Progenitor cell of endocrine pancreas (in vitro differentiated cells): ENCODE results near the gene SCNN1A. TPM values are rescaled to one million over a fixed set of nuclear protein-coding genes. Genes with fewer than 3 reads are reported as not detected.

Experiments
- DNase-seq: peaks from one replicate; pipeline ENCODE4 v3.0.0; 2021; ENCODE audit warnings: low spot score; ENCODE audit not compliant: unreplicated experiment
- H3K27ac Mint-ChIP-seq: 2 replicates; pipeline ENCODE4 v1.8.0; 2021; ENCODE audit warnings: mild to moderate bottlenecking, moderate library complexity, mixed read lengths
- H3K27me3 Mint-ChIP-seq: 2 replicates; pipeline ENCODE4 v1.8.0; 2021; ENCODE audit warnings: mixed read lengths
- H3K36me3 Mint-ChIP-seq: 2 replicates; pipeline ENCODE4 v1.8.0; 2022; ENCODE audit warnings: mixed read lengths; ENCODE audit not compliant: insufficient read depth
- H3K4me1 Mint-ChIP-seq: 2 replicates; pipeline ENCODE4 v1.8.0; 2021; ENCODE audit warnings: low read depth, mixed read lengths
- H3K4me3 Mint-ChIP-seq: 2 replicates; pipeline ENCODE4 v1.8.0; 2021; ENCODE audit warnings: low read depth, mild to moderate bottlenecking, moderate library complexity, mixed read lengths
- H3K9me3 Mint-ChIP-seq: 2 replicates; pipeline ENCODE4 v1.8.0; 2021; ENCODE audit warnings: low read depth, mixed read lengths
- CTCF ChIP-seq: fragments of 200-600 bp; sonication (generic); IDR thresholded peaks from one replicate; pipeline ENCODE4 v1.5.0; 2021; ENCODE audit warnings: antibody characterized with exemption, mild to moderate bottlenecking; ENCODE audit not compliant: unreplicated experiment
- total RNA-seq: library from RNA; stranded (reverse); gene quantifications from 2 replicates; pipeline ENCODE4 v1.2.1, GENCODE V29; 2021

The SCNN1A gene
- total RNA-seq, 1 donor from 2014 or later: 14.3 TPM

- DNase-seq: no peak
- Mint-ChIP-seq H3K4me3 (no peak overlapping the region), H3K36me3 (peaks cover 27% of the 10 kb centered on the region), H3K9me3 (no peaks in the 10 kb centered on the region), H3K27me3 (no peaks in the 10 kb centered on the region), H3K27ac (no peak overlapping the region), H3K4me1 (peaks cover 8% of the 10 kb centered on the region)
- no peak for TF ChIP-seq CTCF
Observed at GRCh38 chr12:6315184-6315583, 60.2 kb downstream of the SCNN1A start.

DNA sequence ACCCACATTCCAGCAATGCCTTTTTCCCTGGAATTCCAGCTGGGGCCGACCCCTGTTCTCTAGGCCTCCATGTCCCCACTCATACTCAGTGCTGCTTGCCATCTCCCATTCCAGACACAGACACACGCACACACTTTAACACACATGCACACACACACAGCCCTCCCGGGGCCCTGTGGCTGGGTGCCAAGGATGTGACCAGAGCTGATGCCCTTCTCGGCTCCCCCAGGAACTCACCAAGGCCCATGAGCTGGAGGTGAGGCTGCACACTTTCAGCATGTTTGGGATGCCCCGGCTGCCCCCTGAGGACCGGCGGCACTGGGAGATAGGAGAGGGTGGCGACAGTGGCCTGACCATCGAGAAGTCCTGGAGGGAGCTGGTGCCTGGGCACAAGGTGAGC is 60.6 kb downstream of the SCNN1A start:
- no peak overlapping the region for H3K27ac Mint-ChIP-seq
- no peak for DNase-seq
- TF ChIP-seq CTCF: no peak
- H3K36me3 Mint-ChIP-seq: peaks cover 24% of the 10 kb centered on the region
- no peak overlapping the region for H3K4me3 Mint-ChIP-seq
- no peaks in the 10 kb centered on the region for H3K9me3 Mint-ChIP-seq
- peaks cover 10% of the 10 kb centered on the region for H3K4me1 Mint-ChIP-seq
- no peaks in the 10 kb centered on the region for H3K27me3 Mint-ChIP-seq

GRCh38 chr12:6313326-6313940 is 61.9 kb downstream of the SCNN1A start:
- no peak for DNase-seq
- no peak for TF ChIP-seq CTCF
- Mint-ChIP-seq H3K4me1 (peaks cover 18% of the 10 kb centered on the region), H3K27ac (no peak overlapping the region), H3K4me3 (no peak overlapping the region), H3K27me3 (peaks cover 9% of the 10 kb centered on the region), H3K9me3 (no peaks in the 10 kb centered on the region), H3K36me3 (peaks cover 19% of the 10 kb centered on the region)

GRCh38 chr12:6312529-6313325 is 62.6 kb downstream of the SCNN1A start:
- TF ChIP-seq CTCF: no peak
- peak overlapping the region; percentile 56 for H3K4me3 Mint-ChIP-seq
- DNase-seq: no peak
- H3K4me1 Mint-ChIP-seq: peaks cover 18% of the 10 kb centered on the region
- peaks cover 16% of the 10 kb centered on the region for H3K36me3 Mint-ChIP-seq
- peaks cover 13% of the 10 kb centered on the region for H3K27me3 Mint-ChIP-seq
- H3K27ac Mint-ChIP-seq: peak overlapping the region; percentile 46
- no peaks in the 10 kb centered on the region for H3K9me3 Mint-ChIP-seq

DNA sequence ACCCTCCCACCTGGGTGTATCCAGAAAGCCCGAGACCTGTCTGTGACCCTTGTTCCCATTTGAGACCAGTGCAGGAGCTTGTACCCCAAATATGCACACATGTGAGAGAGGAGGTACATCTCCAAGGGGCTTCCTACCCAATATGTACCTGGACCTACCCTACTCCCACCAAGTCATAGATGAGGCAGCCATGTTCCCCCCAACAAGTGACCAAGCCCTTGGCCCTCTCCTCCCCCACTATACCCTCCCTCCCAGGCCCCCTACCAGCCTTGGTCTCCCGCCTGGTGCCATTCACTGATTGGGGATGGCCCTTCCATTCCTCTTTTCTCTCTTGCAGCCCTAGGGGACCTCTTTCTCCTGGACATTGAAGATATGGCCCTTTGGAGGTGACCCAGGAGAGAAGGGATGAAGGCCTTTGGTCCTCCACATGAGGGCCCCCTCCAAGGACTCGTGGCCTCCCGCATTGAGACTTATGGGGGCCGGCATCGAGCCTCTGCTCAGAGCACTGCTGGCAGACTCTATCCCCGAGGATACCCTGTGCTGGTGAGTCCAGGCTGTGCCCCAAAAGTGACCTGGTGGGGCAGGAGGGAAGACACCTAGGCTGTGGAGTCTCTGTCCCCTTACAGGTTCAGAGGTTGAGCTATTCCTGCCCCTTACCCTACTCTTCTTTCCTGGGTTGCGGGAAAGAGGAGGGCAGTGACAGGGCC is 63.4 kb downstream of the SCNN1A start:
- peaks cover 18% of the 10 kb centered on the region for H3K4me1 Mint-ChIP-seq
- H3K4me3 Mint-ChIP-seq: peak overlapping the region; percentile 56
- H3K27me3 Mint-ChIP-seq: peaks cover 20% of the 10 kb centered on the region
- peaks cover 15% of the 10 kb centered on the region for H3K36me3 Mint-ChIP-seq
- no peak for TF ChIP-seq CTCF
- H3K9me3 Mint-ChIP-seq: no peaks in the 10 kb centered on the region
- no peak overlapping the region for H3K27ac Mint-ChIP-seq
- no peak for DNase-seq
